ENCODE results near the gene LAG3. TPM values are rescaled to one million over a fixed set of nuclear protein-coding genes. Genes with fewer than 3 reads are reported as not detected.

The LAG3 gene
- total RNA-seq, 1 experiment from 2014 or later: 2.6 TPM

- TF ChIP-seq E2F5 (CRISPR knock-in tag; IDR thresholded peaks at IDR 0.05): no peak
- TF ChIP-seq TCF7 (CRISPR knock-in tag; IDR thresholded peaks at IDR 0.05; ENCODE audit: low read depth): no peak
- no peak for TF ChIP-seq NR2C2 (CRISPR knock-in tag; IDR thresholded peaks at IDR 0.05)
- TF ChIP-seq ZNF671 (CRISPR knock-in tag; IDR thresholded peaks at IDR 0.05): no peak
- TF ChIP-seq, protein P1, sequence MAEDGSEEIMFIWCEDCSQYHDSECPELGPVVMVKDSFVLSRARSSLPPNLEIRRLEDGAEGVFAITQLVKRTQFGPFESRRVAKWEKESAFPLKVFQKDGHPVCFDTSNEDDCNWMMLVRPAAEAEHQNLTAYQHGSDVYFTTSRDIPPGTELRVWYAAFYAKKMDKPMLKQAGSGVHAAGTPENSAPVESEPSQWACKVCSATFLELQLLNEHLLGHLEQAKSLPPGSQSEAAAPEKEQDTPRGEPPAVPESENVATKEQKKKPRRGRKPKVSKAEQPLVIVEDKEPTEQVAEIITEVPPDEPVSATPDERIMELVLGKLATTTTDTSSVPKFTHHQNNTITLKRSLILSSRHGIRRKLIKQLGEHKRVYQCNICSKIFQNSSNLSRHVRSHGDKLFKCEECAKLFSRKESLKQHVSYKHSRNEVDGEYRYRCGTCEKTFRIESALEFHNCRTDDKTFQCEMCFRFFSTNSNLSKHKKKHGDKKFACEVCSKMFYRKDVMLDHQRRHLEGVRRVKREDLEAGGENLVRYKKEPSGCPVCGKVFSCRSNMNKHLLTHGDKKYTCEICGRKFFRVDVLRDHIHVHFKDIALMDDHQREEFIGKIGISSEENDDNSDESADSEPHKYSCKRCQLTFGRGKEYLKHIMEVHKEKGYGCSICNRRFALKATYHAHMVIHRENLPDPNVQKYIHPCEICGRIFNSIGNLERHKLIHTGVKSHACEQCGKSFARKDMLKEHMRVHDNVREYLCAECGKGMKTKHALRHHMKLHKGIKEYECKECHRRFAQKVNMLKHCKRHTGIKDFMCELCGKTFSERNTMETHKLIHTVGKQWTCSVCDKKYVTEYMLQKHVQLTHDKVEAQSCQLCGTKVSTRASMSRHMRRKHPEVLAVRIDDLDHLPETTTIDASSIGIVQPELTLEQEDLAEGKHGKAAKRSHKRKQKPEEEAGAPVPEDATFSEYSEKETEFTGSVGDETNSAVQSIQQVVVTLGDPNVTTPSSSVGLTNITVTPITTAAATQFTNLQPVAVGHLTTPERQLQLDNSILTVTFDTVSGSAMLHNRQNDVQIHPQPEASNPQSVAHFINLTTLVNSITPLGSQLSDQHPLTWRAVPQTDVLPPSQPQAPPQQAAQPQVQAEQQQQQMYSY (CRISPR knock-in tag; IDR thresholded peaks at IDR 0.05): no peak
- no peak for TF ChIP-seq FOXK1 (CRISPR knock-in tag; IDR thresholded peaks at IDR 0.05)
- TF ChIP-seq, protein P2, sequence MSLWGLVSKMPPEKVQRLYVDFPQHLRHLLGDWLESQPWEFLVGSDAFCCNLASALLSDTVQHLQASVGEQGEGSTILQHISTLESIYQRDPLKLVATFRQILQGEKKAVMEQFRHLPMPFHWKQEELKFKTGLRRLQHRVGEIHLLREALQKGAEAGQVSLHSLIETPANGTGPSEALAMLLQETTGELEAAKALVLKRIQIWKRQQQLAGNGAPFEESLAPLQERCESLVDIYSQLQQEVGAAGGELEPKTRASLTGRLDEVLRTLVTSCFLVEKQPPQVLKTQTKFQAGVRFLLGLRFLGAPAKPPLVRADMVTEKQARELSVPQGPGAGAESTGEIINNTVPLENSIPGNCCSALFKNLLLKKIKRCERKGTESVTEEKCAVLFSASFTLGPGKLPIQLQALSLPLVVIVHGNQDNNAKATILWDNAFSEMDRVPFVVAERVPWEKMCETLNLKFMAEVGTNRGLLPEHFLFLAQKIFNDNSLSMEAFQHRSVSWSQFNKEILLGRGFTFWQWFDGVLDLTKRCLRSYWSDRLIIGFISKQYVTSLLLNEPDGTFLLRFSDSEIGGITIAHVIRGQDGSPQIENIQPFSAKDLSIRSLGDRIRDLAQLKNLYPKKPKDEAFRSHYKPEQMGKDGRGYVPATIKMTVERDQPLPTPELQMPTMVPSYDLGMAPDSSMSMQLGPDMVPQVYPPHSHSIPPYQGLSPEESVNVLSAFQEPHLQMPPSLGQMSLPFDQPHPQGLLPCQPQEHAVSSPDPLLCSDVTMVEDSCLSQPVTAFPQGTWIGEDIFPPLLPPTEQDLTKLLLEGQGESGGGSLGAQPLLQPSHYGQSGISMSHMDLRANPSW (CRISPR knock-in tag; conservative IDR thresholded peaks at IDR 0.05; ENCODE audit: low read depth): no peak
Measured at GRCh38 chr12:6791931-6792520, 19.7 kb downstream of the LAG3 start (continued).

DNA sequence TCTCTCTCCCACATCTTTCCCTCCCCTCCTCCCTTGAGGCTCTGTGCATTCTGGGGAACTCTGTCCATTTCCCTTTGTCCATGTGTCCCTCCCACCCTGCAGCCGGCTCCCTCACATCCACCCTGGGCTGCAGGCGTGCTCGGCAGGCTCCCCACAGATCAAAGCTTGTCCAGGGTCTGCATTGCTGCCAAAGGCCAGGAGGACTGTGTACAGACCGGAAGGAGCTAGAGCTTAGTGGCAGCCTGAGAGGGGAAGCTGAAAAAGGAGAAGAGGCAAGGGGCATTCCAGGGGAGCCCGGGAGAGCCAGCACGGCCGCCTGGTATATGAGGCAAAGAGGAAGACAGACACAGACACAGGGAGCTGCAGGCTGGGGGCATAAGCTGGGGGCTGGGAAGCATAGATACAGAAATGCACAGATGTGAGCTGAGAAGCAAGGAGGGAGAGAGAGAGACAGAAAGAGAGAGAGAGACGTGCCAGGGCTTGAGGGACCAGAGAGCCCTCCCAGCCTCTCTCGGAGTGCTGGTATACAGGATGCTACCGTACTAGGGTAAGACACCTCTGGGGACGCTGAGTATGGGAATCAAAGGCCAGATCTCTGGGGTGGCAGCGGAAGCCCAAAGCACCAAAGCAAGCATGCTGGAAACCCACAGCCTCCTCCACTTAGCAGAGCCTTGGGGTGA is 20.3 kb downstream of the LAG3 start:
- Mint-ChIP-seq H3K27ac (no peak overlapping the region), H3K4me1 (peaks cover 16% of the 10 kb centered on the region), H3K9me3 (no peaks in the 10 kb centered on the region), H3K27me3 (ENCODE audit: low read depth) (peaks cover 25% of the 10 kb centered on the region), H3K4me3 (no peak overlapping the region), H3K36me3 (no peaks in the 10 kb centered on the region)
- ChIA-PET CTCF (interaction anchor here (0.8 to 1.5 kb wide), 5 partner anchors 26 to 172 kb away, joined by 3 to 4 read pairs (median 4); no protein-coding TSS in a partner anchor), POLR2A (interaction anchor here (0.6 to 1.4 kb wide), 3 partner anchors 9 to 380 kb away, joined by 4 to 6 read pairs (median 4); partner anchors contain the start of gene PTMS)
- DNase-seq (ENCODE audit: low spot score): no peak
- TF ChIP-seq ZMAT4 (CRISPR knock-in tag; IDR thresholded peaks at IDR 0.05) (no peak), GABPB1 (CRISPR knock-in tag; IDR thresholded peaks at IDR 0.05) (no peak), ZNF671 (CRISPR knock-in tag; IDR thresholded peaks at IDR 0.05) (no peak), SP1 (CRISPR knock-in tag; conservative IDR thresholded peaks at IDR 0.05) (no peak), SMAD4 (CRISPR knock-in tag; IDR thresholded peaks at IDR 0.05) (no peak)
- TF ChIP-seq, protein P3, sequence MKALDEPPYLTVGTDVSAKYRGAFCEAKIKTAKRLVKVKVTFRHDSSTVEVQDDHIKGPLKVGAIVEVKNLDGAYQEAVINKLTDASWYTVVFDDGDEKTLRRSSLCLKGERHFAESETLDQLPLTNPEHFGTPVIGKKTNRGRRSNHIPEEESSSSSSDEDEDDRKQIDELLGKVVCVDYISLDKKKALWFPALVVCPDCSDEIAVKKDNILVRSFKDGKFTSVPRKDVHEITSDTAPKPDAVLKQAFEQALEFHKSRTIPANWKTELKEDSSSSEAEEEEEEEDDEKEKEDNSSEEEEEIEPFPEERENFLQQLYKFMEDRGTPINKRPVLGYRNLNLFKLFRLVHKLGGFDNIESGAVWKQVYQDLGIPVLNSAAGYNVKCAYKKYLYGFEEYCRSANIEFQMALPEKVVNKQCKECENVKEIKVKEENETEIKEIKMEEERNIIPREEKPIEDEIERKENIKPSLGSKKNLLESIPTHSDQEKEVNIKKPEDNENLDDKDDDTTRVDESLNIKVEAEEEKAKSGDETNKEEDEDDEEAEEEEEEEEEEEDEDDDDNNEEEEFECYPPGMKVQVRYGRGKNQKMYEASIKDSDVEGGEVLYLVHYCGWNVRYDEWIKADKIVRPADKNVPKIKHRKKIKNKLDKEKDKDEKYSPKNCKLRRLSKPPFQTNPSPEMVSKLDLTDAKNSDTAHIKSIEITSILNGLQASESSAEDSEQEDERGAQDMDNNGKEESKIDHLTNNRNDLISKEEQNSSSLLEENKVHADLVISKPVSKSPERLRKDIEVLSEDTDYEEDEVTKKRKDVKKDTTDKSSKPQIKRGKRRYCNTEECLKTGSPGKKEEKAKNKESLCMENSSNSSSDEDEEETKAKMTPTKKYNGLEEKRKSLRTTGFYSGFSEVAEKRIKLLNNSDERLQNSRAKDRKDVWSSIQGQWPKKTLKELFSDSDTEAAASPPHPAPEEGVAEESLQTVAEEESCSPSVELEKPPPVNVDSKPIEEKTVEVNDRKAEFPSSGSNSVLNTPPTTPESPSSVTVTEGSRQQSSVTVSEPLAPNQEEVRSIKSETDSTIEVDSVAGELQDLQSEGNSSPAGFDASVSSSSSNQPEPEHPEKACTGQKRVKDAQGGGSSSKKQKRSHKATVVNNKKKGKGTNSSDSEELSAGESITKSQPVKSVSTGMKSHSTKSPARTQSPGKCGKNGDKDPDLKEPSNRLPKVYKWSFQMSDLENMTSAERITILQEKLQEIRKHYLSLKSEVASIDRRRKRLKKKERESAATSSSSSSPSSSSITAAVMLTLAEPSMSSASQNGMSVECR (CRISPR knock-in tag; IDR thresholded peaks at IDR 0.05; ENCODE audit: borderline replicate concordance): no peak
- ATAC-seq: peak; percentile 11; the same call in 1 of the 2 replicates
